ENCODE results near the gene TRIM31. TPM values are rescaled to one million over a fixed set of nuclear protein-coding genes. Genes with fewer than 3 reads are reported as not detected.

Gene TRIM31
- total and polyA plus RNA-seq, 10 donors, result 0.09 to 0.14 TPM; not detected in 8

- H3K27ac ChIP-seq, result no peak overlapping the region
- peaks cover 7 to 83% (median 53%) of the 10 kb centered on the region in 7 donors for H3K27me3 ChIP-seq (replicated peaks in 1 of 7)
- H3K36me3 ChIP-seq, result peaks cover 0 to 4% (median 0%) of the 10 kb centered on the region in 6 donors
- intact Hi-C loops (cut with DNase I; ENCODE audit: low total_unique reads), result no loop called here
- H3K4me3 ChIP-seq, result peak overlapping the region in 1 of 8 donors; percentile 57
- H3K9me3 ChIP-seq, result no peaks in the 10 kb centered on the region
- H3K4me1 ChIP-seq, result peaks cover 12 to 29% (median 19%) of the 10 kb centered on the region in 6 donors
- TF ChIP-seq POLR2AphosphoS5 (IDR thresholded peaks at IDR 0.05) (no peak), CTCF (IDR thresholded peaks at IDR 0.05 in 8 of 11, conservative IDR thresholded peaks at IDR 0.05 in 3 of 11) (peak in 2 of 11 experiments; percentile 9 to 23)
- DNase-seq, result no peak
- WGBS, 5 donors, result 32 to 44% (median 42%) methylated on average over 20 to 22 of the region's 22 CpGs
Measured at GRCh38 chr6:30075790-30076732, 36.8 kb downstream of the TRIM31 start.

GRCh38 chr6:30075094-30075789 lies 37.6 kb downstream of the TRIM31 start, which contains the start of gene RNF39:
RNF39 (minus strand) TSS chr6:30075769; CDS start chr6:30075585, 184 bp downstream.
- H3K36me3 ChIP-seq, result peaks cover 0 to 12% (median 2%) of the 10 kb centered on the region in 6 donors
- H3K27ac ChIP-seq, result no peak within 1 kb of the TSS
- DNase-seq, result no peak
- intact Hi-C loops (cut with DNase I; ENCODE audit: low total_unique reads), result no loop called here
- H3K4me1 ChIP-seq, result peaks cover 15 to 37% (median 24%) of the 10 kb centered on the region in 6 donors
- no peaks in the 10 kb centered on the region for H3K9me3 ChIP-seq
- peaks cover 7 to 89% (median 52%) of the 10 kb centered on the region in 7 donors for H3K27me3 ChIP-seq (replicated peaks in 1 of 7)
- WGBS, 5 donors, result 2 to 6% (median 3%) methylated on average over 38 to 64 of the region's 64 CpGs
- peak within 1 kb of the TSS in 4 of 8 donors; percentile 7 to 57 (median 12) for H3K4me3 ChIP-seq
- TF ChIP-seq POLR2AphosphoS5 (IDR thresholded peaks at IDR 0.05) (peak in 1 of 3 donors; percentile 35), CTCF (IDR thresholded peaks at IDR 0.05 in 8 of 11, conservative IDR thresholded peaks at IDR 0.05 in 3 of 11) (no peak), POLR2A (IDR thresholded peaks at IDR 0.05) (no peak)

GRCh38 chr6:30074331-30075093 lies 38.4 kb downstream of the TRIM31 start:
- peak overlapping the region in 1 of 8 donors; percentile 57 for H3K4me3 ChIP-seq
- H3K36me3 ChIP-seq, result peaks cover 4 to 19% (median 9%) of the 10 kb centered on the region in 6 donors
- H3K27ac ChIP-seq, result no peak overlapping the region
- H3K9me3 ChIP-seq, result no peaks in the 10 kb centered on the region
- no peak for TF ChIP-seq POLR2A (IDR thresholded peaks at IDR 0.05)
- peaks cover 15 to 38% (median 24%) of the 10 kb centered on the region in 6 donors for H3K4me1 ChIP-seq
- H3K27me3 ChIP-seq (replicated peaks in 1 of 7), result peaks cover 7 to 85% (median 49%) of the 10 kb centered on the region in 7 donors
- no peak for DNase-seq
- WGBS, 5 donors, result 12 to 15% (median 14%) methylated on average over 36 to 37 of the region's 37 CpGs
- intact Hi-C loops (cut with DNase I; ENCODE audit: low total_unique reads), result no loop called here

All from spleen (tissue), 11 donors.